K562 (cell line): ENCODE data around the gene USP2. TPM values are rescaled to one million over a fixed set of nuclear protein-coding genes. Genes with fewer than 3 reads are reported as not detected.

Experiments
- CREB3L1 ChIP-seq: fragments of 450-650 bp; IDR thresholded peaks from 2 replicates; pipeline ENCODE4 v1.6.1; 2014; ENCODE audit warnings: low read depth, mild to moderate bottlenecking, moderate library complexity, borderline replicate concordance
- CXXC5 ChIP-seq: fragments of 250-450 bp; sonication (Bioruptor Pico); IDR thresholded peaks from 2 replicates; pipeline ENCODE4 v1.8.0; 2022; ENCODE audit warnings: inconsistent platforms, mild to moderate bottlenecking, moderate library complexity
- MIER1 ChIP-seq: fragments of 450-650 bp; IDR thresholded peaks from 2 replicates; pipeline ENCODE4 v1.6.1; 2016; ENCODE audit warnings: antibody characterized with exemption, mild to moderate bottlenecking, low read depth
- NEUROD1 ChIP-seq: fragments of 150-350 bp; IDR thresholded peaks from 2 replicates; pipeline ENCODE4 v1.6.1; 2014; ENCODE audit warnings: borderline replicate concordance, low read length, low read depth; ENCODE audit not compliant: partially characterized antibody
- NFRKB ChIP-seq: fragments of 450-650 bp; IDR thresholded peaks from 2 replicates; pipeline ENCODE4 v1.6.1; 2016; ENCODE audit warnings: low read depth
- RBFOX2 ChIP-seq: fragments of 200-400 bp; formaldehyde crosslinking; IDR thresholded peaks from 2 replicates; pipeline ENCODE4 v1.6.1; 2017; ENCODE audit warnings: low read depth, mild to moderate bottlenecking, low read length, moderate library complexity
- SP1 ChIP-seq: sonication (generic); formaldehyde crosslinking; IDR thresholded peaks from 2 replicates; pipeline ENCODE4 v1.8.1; 2022; ENCODE audit warnings: mild to moderate bottlenecking, missing genetic modification reagents
- TCF15 ChIP-seq: fragments of 250-450 bp; sonication (Bioruptor Pico); IDR thresholded peaks from 2 replicates; pipeline ENCODE4 v1.8.0; 2022; ENCODE audit warnings: moderate library complexity, mild to moderate bottlenecking, inconsistent platforms
- ZNF57 ChIP-seq: fragments of 450-650 bp; formaldehyde crosslinking; IDR thresholded peaks from 2 replicates; pipeline ENCODE4 v1.4.0; 2020; ENCODE audit warnings: mild to moderate bottlenecking, moderate library complexity
- polyA plus RNA-seq, 8 experiments: library from polyadenylated mRNA; depleted of rRNA in 4 of 8; stranded (reverse) in 5 of 8; unstranded in 3 of 8; fragments of >200 nt; fragmentation: Nextera tagmentation in 2 of 8; fragmentation: Illumina TruSeq in 1 of 8; extraction: Ambion mirVana in 2 of 8; extraction: Trizol in 1 of 8; gene quantifications; 2 replicates each; pipeline versions ENCODE4 v1.2.1 to v1.2.3, GENCODE V29; 2011 to 2014; ENCODE audit warnings: inconsistent platforms in 1 of 8, missing spikeins in 1 of 8
- total RNA-seq, 7 experiments: library from RNA; depleted of rRNA in 6 of 7; stranded (reverse); fragments of >200 nt in 6 of 7; fragmentation: Illumina TruSeq in 2 of 7; extraction: Trizol in 2 of 7; gene quantifications; 2 replicates each; pipeline versions ENCODE4 v1.2.1 to v1.2.3, GENCODE V29; 2011 to 2021; ENCODE audit warnings: low replicate concordance in 1 of 7
- TF ChIP-seq, protein P1 (sequence below): IDR thresholded peaks from 2 replicates; pipeline ENCODE4 v1.6.1; 2011; ENCODE audit not compliant: insufficient read length; ENCODE audit errors: extremely low read depth
- TF ChIP-seq, protein P2 (sequence below): fragments of 250-450 bp; sonication (Bioruptor Pico); IDR thresholded peaks from 2 replicates; pipeline ENCODE4 v1.5.0; 2020; ENCODE audit warnings: mild to moderate bottlenecking

Gene USP2
- total and polyA plus RNA-seq, 9 of the 15 experiments (the other 6 are each of a cell fraction or from before 2014, with no cell fraction given) = 2.8 to 16.9 (median 3.9) TPM

DNA sequence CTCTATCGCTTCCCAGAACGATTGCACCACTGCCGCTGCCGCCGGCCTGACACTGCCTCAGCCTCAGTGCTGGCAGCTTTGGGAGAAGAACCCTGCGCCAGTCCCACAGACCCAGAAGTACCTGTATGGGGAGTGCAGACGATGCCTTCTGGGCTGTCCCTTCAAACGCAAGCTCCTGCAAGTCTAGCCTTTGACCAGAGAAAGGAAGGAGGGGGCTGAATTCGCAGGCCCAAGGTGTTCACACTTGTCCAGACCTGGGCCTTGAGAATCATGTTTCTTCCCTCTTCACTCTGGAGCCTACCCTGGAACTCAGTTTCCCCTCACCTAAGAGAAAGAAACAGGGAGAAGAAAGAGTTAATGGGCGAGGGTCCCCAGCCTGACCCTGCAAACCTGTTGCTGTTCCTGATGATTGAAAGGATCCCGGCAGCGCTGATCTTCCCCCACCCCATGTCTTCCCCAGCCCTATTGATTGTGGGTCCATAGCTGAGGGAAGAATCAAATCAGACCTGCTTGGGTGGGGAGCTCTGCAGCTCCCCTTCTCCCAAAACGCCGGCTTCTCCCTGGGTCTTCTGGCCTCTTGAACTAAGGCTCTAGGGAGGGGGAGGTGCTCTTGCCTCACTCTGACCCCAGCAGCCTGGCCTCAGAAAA lies 63.8 kb downstream of the USP2 start (continued):
- no peak for TF ChIP-seq CREB3L1
- TF ChIP-seq CXXC5 (CRISPR knock-in tag) = 0 out of 2 replicates have a peak, but pooled peaks have one; percentile 2
- TF ChIP-seq TCF15 (CRISPR knock-in tag) = no peak
- peak; percentile 20; the same call in 1 of the 2 replicates for TF ChIP-seq ZNF57 (CRISPR knock-in tag)
- no peak for TF ChIP-seq MIER1
- TF ChIP-seq RBFOX2 = 0 out of 2 replicates have a peak, but pooled peaks have one; percentile 10
- TF ChIP-seq, protein P1, sequence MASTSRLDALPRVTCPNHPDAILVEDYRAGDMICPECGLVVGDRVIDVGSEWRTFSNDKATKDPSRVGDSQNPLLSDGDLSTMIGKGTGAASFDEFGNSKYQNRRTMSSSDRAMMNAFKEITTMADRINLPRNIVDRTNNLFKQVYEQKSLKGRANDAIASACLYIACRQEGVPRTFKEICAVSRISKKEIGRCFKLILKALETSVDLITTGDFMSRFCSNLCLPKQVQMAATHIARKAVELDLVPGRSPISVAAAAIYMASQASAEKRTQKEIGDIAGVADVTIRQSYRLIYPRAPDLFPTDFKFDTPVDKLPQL = no peak
- TF ChIP-seq, protein P2, sequence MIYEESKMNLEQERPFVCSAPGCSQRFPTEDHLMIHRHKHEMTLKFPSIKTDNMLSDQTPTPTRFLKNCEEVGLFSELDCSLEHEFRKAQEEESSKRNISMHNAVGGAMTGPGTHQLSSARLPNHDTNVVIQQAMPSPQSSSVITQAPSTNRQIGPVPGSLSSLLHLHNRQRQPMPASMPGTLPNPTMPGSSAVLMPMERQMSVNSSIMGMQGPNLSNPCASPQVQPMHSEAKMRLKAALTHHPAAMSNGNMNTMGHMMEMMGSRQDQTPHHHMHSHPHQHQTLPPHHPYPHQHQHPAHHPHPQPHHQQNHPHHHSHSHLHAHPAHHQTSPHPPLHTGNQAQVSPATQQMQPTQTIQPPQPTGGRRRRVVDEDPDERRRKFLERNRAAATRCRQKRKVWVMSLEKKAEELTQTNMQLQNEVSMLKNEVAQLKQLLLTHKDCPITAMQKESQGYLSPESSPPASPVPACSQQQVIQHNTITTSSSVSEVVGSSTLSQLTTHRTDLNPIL (CRISPR knock-in tag) = no peak
- no peak for TF ChIP-seq NEUROD1
- no peak; the same call in 1 of the 2 replicates for TF ChIP-seq SP1 (CRISPR knock-in tag)
- 0 out of 2 replicates have a peak, but pooled peaks have one; percentile 21 for TF ChIP-seq NFRKB
- TF ChIP-seq, all 486 proteins: peak for 13
